Skeletal muscle tissue (tissue), 4 donors: ENCODE results near the gene R3HDM2. TPM values are rescaled to one million over a fixed set of nuclear protein-coding genes. Genes with fewer than 3 reads are reported as not detected.

Experiments used
- H3K27ac ChIP-seq: one replicate; pipeline ENCODE4 v1.7.0; 2013; ENCODE audit warnings: mild to moderate bottlenecking, low read depth, low read length, inconsistent platforms
- H3K27me3 ChIP-seq, 3 donors: one replicate each; pipeline ENCODE4 v1.7.0; 2013; ENCODE audit warnings: low read length in 3 of 3; ENCODE audit not compliant: control insufficient read depth in 3 of 3, insufficient read depth in 3 of 3
- H3K36me3 ChIP-seq, 3 donors: one replicate each; pipeline ENCODE4 v1.7.0; 2013; ENCODE audit warnings: low read length in 3 of 3; ENCODE audit not compliant: control insufficient read depth in 3 of 3, insufficient read depth in 3 of 3
- H3K4me1 ChIP-seq, 3 donors: one replicate each; pipeline ENCODE4 v1.7.0; 2013; ENCODE audit warnings: low read length in 3 of 3, mild to moderate bottlenecking in 3 of 3; ENCODE audit not compliant: control insufficient read depth in 3 of 3, insufficient read depth in 3 of 3
- H3K4me3 ChIP-seq, 3 donors: one replicate each; pipeline ENCODE4 v1.7.0; 2013; ENCODE audit warnings: low read length in 3 of 3
- H3K9ac ChIP-seq, 3 donors: one replicate each; pipeline ENCODE4 v1.7.0; 2013; ENCODE audit warnings: low read length in 3 of 3, mild to moderate bottlenecking in 3 of 3, moderate library complexity in 2 of 3, low read depth in 1 of 3
- H3K9me3 ChIP-seq, 3 donors: one replicate each; pipeline ENCODE4 v1.7.0; 2013; ENCODE audit warnings: low read length in 3 of 3; ENCODE audit not compliant: control insufficient read depth in 3 of 3
- total RNA-seq: library from RNA; depleted of rRNA; stranded (reverse); fragments of >200 nt; gene quantifications from one replicate; pipeline ENCODE4 v1.2.3, GENCODE V29; 2014
- donor health status: Osteomylitis.

Gene R3HDM2
- total RNA-seq, 1 donor from 2014 or later = 9.9 TPM

GRCh38 chr12:57248934-57249742, 181.7 kb downstream of the R3HDM2 start:
- Histone ChIP-seq H3K4me3 (peak overlapping the region; percentile 79 to 92 (median 83)), H3K36me3 (peaks cover 25 to 37% (median 35%) of the 10 kb centered on the region in 3 donors), H3K4me1 (peaks cover 34 to 60% (median 42%) of the 10 kb centered on the region in 3 donors), H3K27me3 (no peaks in the 10 kb centered on the region), H3K9me3 (no peaks in the 10 kb centered on the region), H3K9ac (peak overlapping the region; percentile 86 to 90 (median 86)), H3K27ac (peak overlapping the region; percentile 94)

- Histone ChIP-seq H3K36me3 (peaks cover 29 to 42% (median 35%) of the 10 kb centered on the region in 3 donors), H3K27ac (no peak overlapping the region), H3K4me1 (peaks cover 49 to 75% (median 57%) of the 10 kb centered on the region in 3 donors), H3K4me3 (peak overlapping the region in 2 of 3 donors; percentile 11 to 26), H3K27me3 (peaks cover 0 to 13% (median 10%) of the 10 kb centered on the region in 3 donors), H3K9me3 (no peaks in the 10 kb centered on the region), H3K9ac (peak overlapping the region in 1 of 3 donors; percentile 57)
Observed at GRCh38 chr12:57247041-57247440, 183.8 kb downstream of the R3HDM2 start.

DNA sequence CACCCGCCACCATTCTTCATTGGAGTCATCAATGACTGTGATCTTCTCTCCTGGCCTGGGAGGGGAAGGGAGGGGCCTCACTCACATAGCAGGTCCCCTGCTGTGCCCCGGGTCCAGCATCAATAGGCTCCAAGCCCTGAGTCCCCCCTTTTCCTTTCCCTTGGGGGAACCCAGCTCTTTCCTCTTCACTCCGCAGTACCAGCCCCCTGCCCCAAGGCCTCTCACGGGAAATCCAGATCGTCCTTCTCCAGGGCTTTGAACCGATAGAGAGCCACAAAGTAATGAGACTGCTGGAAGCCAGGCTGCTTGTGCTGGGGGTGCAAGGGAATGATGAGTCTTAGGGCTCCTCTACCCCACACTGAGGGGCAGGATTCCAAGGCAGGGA, 186.5 kb downstream of the R3HDM2 start:
- Histone ChIP-seq H3K27me3 (peaks cover 6 to 26% (median 25%) of the 10 kb centered on the region in 3 donors), H3K4me1 (peaks cover 74 to 92% (median 81%) of the 10 kb centered on the region in 3 donors), H3K27ac (no peak overlapping the region), H3K9ac (peak overlapping the region in 2 of 3 donors; percentile 38 to 54), H3K4me3 (peak overlapping the region; percentile 11 to 43 (median 17)), H3K9me3 (no peaks in the 10 kb centered on the region), H3K36me3 (peaks cover 25 to 35% (median 30%) of the 10 kb centered on the region in 3 donors)

GRCh38 chr12:57243521-57244311, 187.1 kb downstream of the R3HDM2 start:
- peaks cover 72 to 95% (median 80%) of the 10 kb centered on the region in 3 donors for H3K4me1 ChIP-seq
- H3K9me3 ChIP-seq = no peaks in the 10 kb centered on the region
- H3K27me3 ChIP-seq = peaks cover 7 to 28% (median 26%) of the 10 kb centered on the region in 3 donors
- H3K9ac ChIP-seq = peak overlapping the region in 2 of 3 donors; percentile 38 to 54
- peaks cover 25 to 32% (median 29%) of the 10 kb centered on the region in 3 donors for H3K36me3 ChIP-seq
- no peak overlapping the region for H3K27ac ChIP-seq
- H3K4me3 ChIP-seq = peak overlapping the region; percentile 11 to 43 (median 29)

- H3K4me3 ChIP-seq = peak overlapping the region; percentile 37 to 45 (median 43)
Observed at GRCh38 chr12:57242691-57243454, 188.0 kb downstream of the R3HDM2 start.

GRCh38 chr12:57242329-57242690, 188.5 kb downstream of the R3HDM2 start:
- peak overlapping the region in 1 of 3 donors; percentile 16 for H3K9ac ChIP-seq
- peak overlapping the region; percentile 44 for H3K27ac ChIP-seq
- H3K4me3 ChIP-seq = peak overlapping the region; percentile 37 to 45 (median 43)
- H3K4me1 ChIP-seq = peaks cover 65 to 95% (median 83%) of the 10 kb centered on the region in 3 donors
- peaks cover 19 to 22% (median 19%) of the 10 kb centered on the region in 3 donors for H3K36me3 ChIP-seq
- H3K27me3 ChIP-seq = peaks cover 20 to 40% (median 30%) of the 10 kb centered on the region in 3 donors
- H3K9me3 ChIP-seq = no peaks in the 10 kb centered on the region

More at GRCh38 chr12:57242691-57243454, 188.0 kb downstream of the R3HDM2 start:
- no peaks in the 10 kb centered on the region for H3K9me3 ChIP-seq
- peaks cover 22 to 26% (median 23%) of the 10 kb centered on the region in 3 donors for H3K36me3 ChIP-seq
- peaks cover 15 to 35% (median 28%) of the 10 kb centered on the region in 3 donors for H3K27me3 ChIP-seq
- H3K4me1 ChIP-seq = peaks cover 69 to 94% (median 81%) of the 10 kb centered on the region in 3 donors
- no peak overlapping the region for H3K27ac ChIP-seq
- peak overlapping the region in 1 of 3 donors; percentile 16 for H3K9ac ChIP-seq

DNA sequence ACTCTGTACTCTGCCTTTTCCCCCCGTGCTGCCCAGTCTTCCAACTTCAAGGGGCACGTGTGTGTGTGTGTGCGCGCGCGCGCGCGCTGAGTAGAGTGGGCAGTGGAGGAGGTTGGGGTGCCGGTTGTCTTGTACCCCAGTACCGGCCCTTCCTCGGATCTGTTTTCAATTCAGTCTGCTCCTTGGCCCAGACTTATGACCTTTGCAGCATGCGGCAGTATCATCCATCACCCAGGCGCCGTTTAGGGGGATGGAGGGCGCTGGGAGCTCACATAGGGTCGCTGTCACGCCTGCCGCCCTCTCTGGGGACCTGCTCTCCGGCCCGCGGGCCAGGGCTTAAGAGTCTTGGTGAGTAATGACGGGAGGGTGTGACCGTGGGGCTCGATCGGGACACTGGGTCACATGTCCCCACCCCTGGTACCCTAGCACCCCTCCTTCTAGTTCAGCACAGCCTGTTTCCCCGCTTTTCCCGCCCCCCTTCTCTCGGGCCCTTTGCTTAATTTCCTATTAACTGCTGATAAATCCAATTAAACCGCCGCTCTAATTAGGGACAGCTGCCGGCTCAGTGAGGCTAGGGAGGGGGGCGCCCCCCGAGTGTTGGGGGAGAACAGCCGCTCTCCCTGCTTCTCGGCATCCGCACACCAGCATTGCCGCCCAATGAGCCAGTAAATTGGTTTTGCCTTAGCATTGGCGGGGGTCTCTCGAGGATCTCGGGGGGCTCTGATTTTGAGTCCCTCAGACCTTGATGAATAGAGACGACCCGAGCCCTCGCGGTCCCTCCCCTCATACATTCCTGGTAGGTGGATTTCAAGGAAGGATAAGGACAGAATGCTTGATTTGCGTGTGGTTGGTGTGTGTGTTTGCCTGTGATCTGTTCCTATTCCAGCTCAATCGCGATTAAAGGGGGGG, 189.2 kb downstream of the R3HDM2 start:
- peaks cover 24 to 47% (median 30%) of the 10 kb centered on the region in 3 donors for H3K27me3 ChIP-seq
- peaks cover 14 to 17% (median 14%) of the 10 kb centered on the region in 3 donors for H3K36me3 ChIP-seq
- peak overlapping the region in 1 of 3 donors; percentile 66 for H3K4me3 ChIP-seq
- peak overlapping the region; percentile 44 for H3K27ac ChIP-seq
- H3K9ac ChIP-seq = peak overlapping the region in 2 of 3 donors; percentile 54 to 59
- H3K4me1 ChIP-seq = peaks cover 64 to 92% (median 80%) of the 10 kb centered on the region in 3 donors
- no peaks in the 10 kb centered on the region for H3K9me3 ChIP-seq

- H3K27ac ChIP-seq = no peak overlapping the region
- H3K4me1 ChIP-seq = peaks cover 59 to 87% (median 77%) of the 10 kb centered on the region in 3 donors
- no peaks in the 10 kb centered on the region for H3K9me3 ChIP-seq
- H3K9ac ChIP-seq = peak overlapping the region in 2 of 3 donors; percentile 38 to 54
- H3K27me3 ChIP-seq = peaks cover 26 to 54% (median 35%) of the 10 kb centered on the region in 3 donors
- H3K4me3 ChIP-seq = peak overlapping the region; percentile 40 to 73 (median 66)
- peaks cover 12 to 14% (median 14%) of the 10 kb centered on the region in 3 donors for H3K36me3 ChIP-seq
Observed at GRCh38 chr12:57240926-57241401, 189.9 kb downstream of the R3HDM2 start.
